HEK293 (cell line): ENCODE results near the gene HIRA.

ENCODE experiments used
- CTCF ChIA-PET: fragments of 350-600 bp; formaldehyde crosslinking; extraction: SDS; loops from one replicate; lab custom pipeline; 2021; ENCODE audit warnings: antibody characterized with exemption; lab: Yijun Ruan, JAX
- POLR2A ChIA-PET: fragments of 300-600 bp; formaldehyde crosslinking; extraction: SDS; loops from one replicate; lab custom pipeline; 2020; ENCODE audit warnings: antibody characterized with exemption, inconsistent platforms; lab: Yijun Ruan, JAX
- H3K27ac ChIP-seq: fragments of 200-500 bp; sonication (Bioruptor generic); 2 replicates; pipeline ENCODE4 v1.5.1; 2014; ENCODE audit warnings: low read depth, low read length, control low read depth, inconsistent platforms; ENCODE audit errors: extremely low read depth
- H3K36me3 ChIP-seq, 2 experiments: fragments of 200-500 bp in 1 of 2; sonication (Bioruptor generic) in 1 of 2; 1 replicate in 1 of 2; 2 replicates in 1 of 2; pipeline ENCODE4 v1.5.1; 2014 to 2017; ENCODE audit warnings: inconsistent platforms in 2 of 2, low read length in 2 of 2; ENCODE audit not compliant: control insufficient read depth in 2 of 2, insufficient read depth in 1 of 2
- H3K4me1 ChIP-seq: fragments of 200-500 bp; sonication (Bioruptor generic); 2 replicates; pipeline ENCODE4 v1.5.1; 2014; ENCODE audit warnings: mild to moderate bottlenecking, low read length, inconsistent platforms; ENCODE audit not compliant: control insufficient read depth, insufficient read depth
- H3K4me3 ChIP-seq: 2 replicates; pipeline ENCODE4 v1.5.1; 2011; ENCODE audit warnings: low read depth, mild to moderate bottlenecking, control low read depth, low read length, moderate library complexity
- H3K9me3 ChIP-seq: fragments of 200-500 bp; sonication (Bioruptor generic); 2 replicates; pipeline ENCODE4 v1.5.1; 2014; ENCODE audit warnings: low read depth, low read length, inconsistent platforms; ENCODE audit not compliant: control insufficient read depth, insufficient read depth
- BCL6B ChIP-seq: fragments of 450-650 bp; formaldehyde crosslinking; IDR thresholded peaks from 2 replicates; pipeline ENCODE4 v1.5.1; 2017; ENCODE audit warnings: missing biosample characterization, missing genetic modification characterization
- GFI1B ChIP-seq: fragments of 450-650 bp; formaldehyde crosslinking; IDR thresholded peaks from 2 replicates; pipeline ENCODE4 v1.5.1; 2016; ENCODE audit warnings: missing biosample characterization, missing genetic modification characterization
- MEIS1 ChIP-seq: sonication (generic); formaldehyde crosslinking; IDR thresholded peaks from 2 replicates; pipeline ENCODE4 v1.8.1; 2022; ENCODE audit warnings: missing genetic modification reagents, mild to moderate bottlenecking, borderline replicate concordance
- SP3 ChIP-seq: fragments of 450-650 bp; formaldehyde crosslinking; IDR thresholded peaks from 2 replicates; pipeline ENCODE4 v1.5.1; 2016; ENCODE audit warnings: missing biosample characterization, missing genetic modification characterization
- ZBTB20 ChIP-seq: fragments of 450-650 bp; formaldehyde crosslinking; IDR thresholded peaks from 2 replicates; pipeline ENCODE4 v1.5.1; 2016; ENCODE audit warnings: missing biosample characterization, missing genetic modification characterization
- ZFHX2 ChIP-seq: fragments of 450-650 bp; formaldehyde crosslinking; conservative IDR thresholded peaks from 2 replicates; pipeline ENCODE4 v1.5.1; 2016; ENCODE audit warnings: missing biosample characterization, missing genetic modification characterization
- ZFP41 ChIP-seq: fragments of 450-650 bp; formaldehyde crosslinking; IDR thresholded peaks from 2 replicates; pipeline ENCODE4 v1.5.1; 2016; ENCODE audit warnings: missing biosample characterization, missing genetic modification characterization, borderline replicate concordance
- ZNF114 ChIP-seq: fragments of 450-650 bp; formaldehyde crosslinking; IDR thresholded peaks from 2 replicates; pipeline ENCODE4 v1.5.0; 2017; ENCODE audit warnings: missing biosample characterization, missing genetic modification characterization
- ZNF121 ChIP-seq: fragments of 450-650 bp; formaldehyde crosslinking; IDR thresholded peaks from 2 replicates; pipeline ENCODE4 v1.5.1; 2016; ENCODE audit warnings: missing biosample characterization, missing genetic modification characterization
- ZNF138 ChIP-seq: fragments of 450-650 bp; formaldehyde crosslinking; IDR thresholded peaks from 2 replicates; pipeline ENCODE4 v1.5.1; 2016; ENCODE audit warnings: missing biosample characterization, missing genetic modification characterization, borderline replicate concordance
- ZNF140 ChIP-seq: fragments of 450-650 bp; formaldehyde crosslinking; IDR thresholded peaks from 2 replicates; pipeline ENCODE4 v1.5.1; 2016; ENCODE audit warnings: missing biosample characterization, missing genetic modification characterization
- ZNF169 ChIP-seq: fragments of 450-650 bp; formaldehyde crosslinking; IDR thresholded peaks from 2 replicates; pipeline ENCODE4 v1.5.1; 2016; ENCODE audit warnings: missing biosample characterization, missing genetic modification characterization
- ZNF221 ChIP-seq: fragments of 450-650 bp; formaldehyde crosslinking; IDR thresholded peaks from 2 replicates; pipeline ENCODE4 v1.5.1; 2017; ENCODE audit warnings: missing biosample characterization, missing genetic modification characterization, borderline replicate concordance
- ZNF335 ChIP-seq: fragments of 450-650 bp; formaldehyde crosslinking; conservative IDR thresholded peaks from 2 replicates; pipeline ENCODE4 v1.5.1; 2016; ENCODE audit warnings: missing biosample characterization, missing genetic modification characterization
- ZNF391 ChIP-seq: fragments of 450-650 bp; formaldehyde crosslinking; IDR thresholded peaks from 2 replicates; pipeline ENCODE4 v1.5.1; 2016; ENCODE audit warnings: low read depth, missing biosample characterization, missing genetic modification characterization, borderline replicate concordance
- ZNF513 ChIP-seq: fragments of 450-650 bp; IDR thresholded peaks from 2 replicates; pipeline ENCODE4 v1.5.1; 2018; ENCODE audit warnings: missing biosample characterization, missing genetic modification characterization
- ZNF514 ChIP-seq: fragments of 450-650 bp; formaldehyde crosslinking; IDR thresholded peaks from 2 replicates; pipeline ENCODE4 v1.5.1; 2016; ENCODE audit warnings: missing biosample characterization, missing genetic modification characterization
- ZNF548 ChIP-seq: fragments of 450-650 bp; formaldehyde crosslinking; IDR thresholded peaks from 2 replicates; pipeline ENCODE4 v1.5.1; 2016; ENCODE audit warnings: missing biosample characterization, missing genetic modification characterization
- ZNF610 ChIP-seq: fragments of 450-650 bp; formaldehyde crosslinking; IDR thresholded peaks from 2 replicates; pipeline ENCODE4 v1.5.1; 2016; ENCODE audit warnings: missing biosample characterization, missing genetic modification characterization, borderline replicate concordance
- ZNF629 ChIP-seq: fragments of 450-650 bp; formaldehyde crosslinking; IDR thresholded peaks from 2 replicates; pipeline ENCODE4 v1.5.1; 2017; ENCODE audit warnings: missing biosample characterization, missing genetic modification characterization
- ZNF639 ChIP-seq: fragments of 450-650 bp; formaldehyde crosslinking; IDR thresholded peaks from 2 replicates; pipeline ENCODE4 v1.5.1; 2016; ENCODE audit warnings: missing biosample characterization, missing genetic modification characterization
- ZNF645 ChIP-seq: fragments of 450-650 bp; formaldehyde crosslinking; IDR thresholded peaks from 2 replicates; pipeline ENCODE4; 2016; ENCODE audit warnings: missing biosample characterization, missing genetic modification characterization
- ZNF664 ChIP-seq: fragments of 450-650 bp; formaldehyde crosslinking; IDR thresholded peaks from 2 replicates; pipeline ENCODE4 v1.5.1; 2016; ENCODE audit warnings: missing biosample characterization, missing genetic modification characterization
- ZNF707 ChIP-seq: fragments of 450-650 bp; formaldehyde crosslinking; IDR thresholded peaks from 2 replicates; pipeline ENCODE4 v1.5.1; 2016; ENCODE audit warnings: missing biosample characterization, missing genetic modification characterization
- TF ChIP-seq, protein P1 (sequence below): fragments of 450-650 bp; formaldehyde crosslinking; IDR thresholded peaks from 2 replicates; pipeline ENCODE4 v1.5.1; 2016; ENCODE audit warnings: missing biosample characterization, missing genetic modification characterization

The HIRA gene

GRCh38 chr22:19291580-19292457 lies 139.7 kb downstream of the HIRA start, which contains the start of gene CLTCL1:
Gene CLTCL1, minus strand, starts transcription at chr22:19291719. Its CDS starts 78 bp downstream, at chr22:19291641.
- H3K4me3 ChIP-seq = peak within 1 kb of the TSS; percentile 83
- ChIA-PET POLR2A (interaction anchor here (0.6 to 1.8 kb wide), 17 partner anchors 8 to 1221 kb away, joined by 3 to 15 read pairs (median 3); partner anchors contain the start of genes CDC45, ESS2 and SLC25A1), CTCF (interaction anchor here (0.6 to 1.8 kb wide), 6 partner anchors 8 to 146 kb away, joined by 3 to 9 read pairs (median 3); partner anchors contain the start of gene SLC25A1)
- H3K27ac ChIP-seq = peak within 1 kb of the TSS; percentile 56; the same call in 1 of the 2 replicates
- peaks cover 3% of the 10 kb centered on the region; the same call in 1 of the 2 replicates for H3K4me1 ChIP-seq
- H3K9me3 ChIP-seq = no peaks in the 10 kb centered on the region
- H3K36me3 ChIP-seq = peaks cover 0 to 3% of the 10 kb centered on the region in 2 experiments; a peak in 1 of 3 replicates
- TF ChIP-seq ZNF121 (tag by site-specific recombination) = peak; percentile 42; the same call in 1 of the 2 replicates
- TF ChIP-seq ZNF664 (tag by site-specific recombination) = 0 out of 2 replicates have a peak, but pooled peaks have one; percentile 12
- TF ChIP-seq ZNF335 (tag by site-specific recombination) = peak; percentile 98
- TF ChIP-seq ZNF645 (tag by site-specific recombination) = no peak
- TF ChIP-seq ZNF707 (tag by site-specific recombination) = no peak
- TF ChIP-seq ZNF629 = 0 out of 2 replicates have a peak, but pooled peaks have one; percentile 18
- no peak for TF ChIP-seq ZNF610 (tag by site-specific recombination)
- TF ChIP-seq, protein P1, sequence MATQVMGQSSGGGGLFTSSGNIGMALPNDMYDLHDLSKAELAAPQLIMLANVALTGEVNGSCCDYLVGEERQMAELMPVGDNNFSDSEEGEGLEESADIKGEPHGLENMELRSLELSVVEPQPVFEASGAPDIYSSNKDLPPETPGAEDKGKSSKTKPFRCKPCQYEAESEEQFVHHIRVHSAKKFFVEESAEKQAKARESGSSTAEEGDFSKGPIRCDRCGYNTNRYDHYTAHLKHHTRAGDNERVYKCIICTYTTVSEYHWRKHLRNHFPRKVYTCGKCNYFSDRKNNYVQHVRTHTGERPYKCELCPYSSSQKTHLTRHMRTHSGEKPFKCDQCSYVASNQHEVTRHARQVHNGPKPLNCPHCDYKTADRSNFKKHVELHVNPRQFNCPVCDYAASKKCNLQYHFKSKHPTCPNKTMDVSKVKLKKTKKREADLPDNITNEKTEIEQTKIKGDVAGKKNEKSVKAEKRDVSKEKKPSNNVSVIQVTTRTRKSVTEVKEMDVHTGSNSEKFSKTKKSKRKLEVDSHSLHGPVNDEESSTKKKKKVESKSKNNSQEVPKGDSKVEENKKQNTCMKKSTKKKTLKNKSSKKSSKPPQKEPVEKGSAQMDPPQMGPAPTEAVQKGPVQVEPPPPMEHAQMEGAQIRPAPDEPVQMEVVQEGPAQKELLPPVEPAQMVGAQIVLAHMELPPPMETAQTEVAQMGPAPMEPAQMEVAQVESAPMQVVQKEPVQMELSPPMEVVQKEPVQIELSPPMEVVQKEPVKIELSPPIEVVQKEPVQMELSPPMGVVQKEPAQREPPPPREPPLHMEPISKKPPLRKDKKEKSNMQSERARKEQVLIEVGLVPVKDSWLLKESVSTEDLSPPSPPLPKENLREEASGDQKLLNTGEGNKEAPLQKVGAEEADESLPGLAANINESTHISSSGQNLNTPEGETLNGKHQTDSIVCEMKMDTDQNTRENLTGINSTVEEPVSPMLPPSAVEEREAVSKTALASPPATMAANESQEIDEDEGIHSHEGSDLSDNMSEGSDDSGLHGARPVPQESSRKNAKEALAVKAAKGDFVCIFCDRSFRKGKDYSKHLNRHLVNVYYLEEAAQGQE = no peak
- no peak for TF ChIP-seq ZNF548 (tag by site-specific recombination)
- no peak for TF ChIP-seq BCL6B (tag by site-specific recombination)
- no peak for TF ChIP-seq ZNF391 (tag by site-specific recombination)
- no peak for TF ChIP-seq GFI1B (tag by site-specific recombination)
- no peak for TF ChIP-seq ZNF513
- no peak for TF ChIP-seq ZNF639
- no peak for TF ChIP-seq ZNF221 (tag by site-specific recombination)
- no peak for TF ChIP-seq ZNF140 (tag by site-specific recombination)
- TF ChIP-seq ZBTB20 (tag by site-specific recombination) = peak; percentile 32; the same call in 1 of the 2 replicates
- TF ChIP-seq ZNF138 (tag by site-specific recombination) = no peak
- no peak for TF ChIP-seq ZNF514 (tag by site-specific recombination)
- peak; percentile 50; the same call in 1 of the 2 replicates for TF ChIP-seq ZFHX2
- no peak for TF ChIP-seq ZNF114
- no peak for TF ChIP-seq MEIS1 (CRISPR knock-in tag)
- TF ChIP-seq SP3 = peak; percentile 83
- TF ChIP-seq ZFP41 (tag by site-specific recombination) = no peak
- no peak for TF ChIP-seq ZNF169 (tag by site-specific recombination)
